ENCODE data around the gene COX6B2.

COX6B2 gene

DNA sequence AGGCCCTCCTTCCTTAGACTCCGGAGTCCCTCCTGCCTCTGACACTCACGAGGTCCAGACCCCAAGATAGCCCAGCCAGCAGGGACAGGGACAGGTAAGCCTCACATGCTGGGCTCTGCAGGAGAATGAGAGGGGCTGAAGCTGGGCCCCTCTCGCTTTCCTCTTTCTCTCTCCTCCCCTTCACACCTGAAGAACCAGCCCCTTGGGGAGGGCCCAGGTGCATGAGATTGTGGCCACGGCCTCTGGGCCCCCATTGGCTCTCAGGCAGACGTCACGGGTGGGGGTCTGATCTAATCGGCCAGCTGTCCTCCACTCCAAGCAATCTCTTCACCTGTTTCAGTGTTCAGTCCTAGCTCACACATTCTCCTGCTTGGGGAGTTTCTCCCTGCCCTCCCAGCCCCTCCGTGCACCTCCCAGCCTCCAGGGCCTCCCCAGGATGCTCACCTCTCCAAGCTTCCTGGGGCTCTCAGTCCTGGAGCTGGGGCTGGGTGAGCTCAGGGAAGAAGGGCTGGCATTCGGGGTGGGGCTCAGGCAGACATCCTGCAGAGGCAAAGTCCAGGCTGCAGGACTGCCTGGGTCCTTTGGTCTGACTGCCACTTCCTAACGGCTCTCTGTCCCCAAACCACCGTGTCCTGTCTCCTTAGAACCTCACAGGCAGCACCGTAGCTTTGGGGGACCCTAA, 32.2 kb downstream of the COX6B2 start:
- DNase-seq (ENCODE audit: extremely low read depth, low read depth) = no peak
- no peak overlapping the region for H3K4me3 ChIP-seq (replicated peaks; ENCODE audit: low read depth, low read length)
- TF ChIP-seq, protein P1, sequence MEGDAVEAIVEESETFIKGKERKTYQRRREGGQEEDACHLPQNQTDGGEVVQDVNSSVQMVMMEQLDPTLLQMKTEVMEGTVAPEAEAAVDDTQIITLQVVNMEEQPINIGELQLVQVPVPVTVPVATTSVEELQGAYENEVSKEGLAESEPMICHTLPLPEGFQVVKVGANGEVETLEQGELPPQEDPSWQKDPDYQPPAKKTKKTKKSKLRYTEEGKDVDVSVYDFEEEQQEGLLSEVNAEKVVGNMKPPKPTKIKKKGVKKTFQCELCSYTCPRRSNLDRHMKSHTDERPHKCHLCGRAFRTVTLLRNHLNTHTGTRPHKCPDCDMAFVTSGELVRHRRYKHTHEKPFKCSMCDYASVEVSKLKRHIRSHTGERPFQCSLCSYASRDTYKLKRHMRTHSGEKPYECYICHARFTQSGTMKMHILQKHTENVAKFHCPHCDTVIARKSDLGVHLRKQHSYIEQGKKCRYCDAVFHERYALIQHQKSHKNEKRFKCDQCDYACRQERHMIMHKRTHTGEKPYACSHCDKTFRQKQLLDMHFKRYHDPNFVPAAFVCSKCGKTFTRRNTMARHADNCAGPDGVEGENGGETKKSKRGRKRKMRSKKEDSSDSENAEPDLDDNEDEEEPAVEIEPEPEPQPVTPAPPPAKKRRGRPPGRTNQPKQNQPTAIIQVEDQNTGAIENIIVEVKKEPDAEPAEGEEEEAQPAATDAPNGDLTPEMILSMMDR (IDR thresholded peaks at IDR 0.05; ENCODE audit: low read depth, low read length, missing control alignments) = no peak

DNA sequence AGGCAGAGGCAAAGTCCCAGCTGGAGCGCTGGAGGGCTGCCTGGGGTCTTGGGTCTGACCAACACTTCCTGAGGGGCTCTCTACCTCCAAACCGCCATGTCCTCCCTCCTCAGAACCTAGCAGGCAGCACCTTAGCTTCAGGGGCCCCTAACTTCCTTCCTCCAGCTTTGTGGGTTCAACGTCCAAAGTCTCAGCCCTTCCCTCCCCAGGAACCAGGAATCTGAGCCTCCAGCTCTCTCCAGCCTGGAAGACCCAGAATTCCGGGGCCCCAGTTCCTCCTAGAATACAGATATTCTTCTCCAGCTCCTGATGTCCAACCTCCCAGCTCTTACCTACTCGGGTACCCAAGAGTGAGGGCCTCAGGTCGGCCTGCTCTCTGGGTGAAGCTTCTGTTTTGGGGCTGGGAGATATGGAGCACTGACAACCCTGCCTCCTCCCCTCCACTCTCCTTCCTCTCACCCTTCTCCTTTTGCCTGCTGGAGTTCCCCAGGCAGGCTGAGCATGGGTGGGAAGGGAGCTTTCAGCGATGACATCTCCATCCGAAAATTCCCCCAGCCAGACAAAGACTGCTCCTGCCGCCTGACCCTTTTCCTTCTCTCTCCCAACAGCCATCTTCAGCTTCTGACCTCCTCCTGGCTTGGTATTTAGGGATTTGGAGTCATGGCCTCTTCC, 32.9 kb downstream of the COX6B2 start:
- no peak for DNase-seq (ENCODE audit: extremely low read depth, low read depth)
- H3K4me3 ChIP-seq (replicated peaks; ENCODE audit: low read depth, low read length) = no peak overlapping the region

DNA sequence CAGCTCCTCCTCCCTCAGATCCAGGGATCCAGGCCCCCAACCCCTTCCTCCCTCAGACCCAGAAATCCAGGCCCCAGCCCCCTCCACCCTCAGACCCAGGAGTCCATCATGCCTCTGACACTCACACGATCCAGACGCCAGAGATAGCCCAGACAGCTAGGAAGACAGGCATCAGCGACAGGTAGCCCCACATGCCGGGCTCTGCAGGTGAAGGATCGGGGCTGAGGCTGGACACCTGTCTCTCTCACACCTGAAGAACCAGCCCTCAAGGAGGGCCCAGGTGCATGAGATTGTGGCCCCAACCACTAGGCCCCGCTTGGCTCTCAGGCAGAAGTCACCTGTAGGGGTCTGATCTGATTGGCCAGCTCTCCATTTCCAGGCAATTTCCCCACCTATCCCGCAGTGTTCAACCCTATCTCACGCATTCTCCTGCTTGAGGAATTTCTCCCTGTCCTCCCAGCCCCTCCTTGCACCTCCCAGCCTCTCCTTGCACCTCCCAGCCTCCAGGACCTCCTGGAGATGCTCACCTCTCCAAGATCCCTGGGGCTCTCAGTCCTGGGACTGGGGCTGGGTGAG, 33.6 kb downstream of the COX6B2 start:
- TF ChIP-seq, protein P1 (IDR thresholded peaks at IDR 0.05; ENCODE audit: low read depth, low read length, missing control alignments) = no peak
- H3K4me3 ChIP-seq (replicated peaks; ENCODE audit: low read depth, low read length) = no peak overlapping the region
- DNase-seq (ENCODE audit: extremely low read depth, low read depth) = no peak

More for the DNA sequence above, 32.9 kb downstream of the COX6B2 start:
- TF ChIP-seq, protein P1 (IDR thresholded peaks at IDR 0.05; ENCODE audit: low read depth, low read length, missing control alignments) = no peak

DNA sequence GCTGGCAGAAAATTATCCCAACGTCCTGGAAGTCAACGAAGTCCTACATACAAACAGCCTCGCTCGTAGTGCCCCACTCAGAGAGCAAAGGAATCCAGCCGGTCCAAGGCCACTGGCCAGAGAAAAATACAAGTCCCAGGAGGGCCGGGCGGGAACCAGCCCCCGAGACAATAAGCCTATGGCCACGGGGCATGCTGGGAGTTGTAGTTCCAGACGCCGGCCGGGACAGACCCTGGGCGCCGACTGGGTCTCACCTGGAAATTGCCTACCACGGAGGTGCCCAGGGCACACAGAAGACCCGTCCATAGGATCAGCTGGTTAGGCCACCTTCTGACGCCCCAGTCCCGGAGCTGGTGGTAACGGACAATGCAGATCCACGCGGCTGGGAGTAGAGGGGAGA, 34.7 kb downstream of the COX6B2 start:
- TF ChIP-seq, protein P1 (IDR thresholded peaks at IDR 0.05; ENCODE audit: low read depth, low read length, missing control alignments) = no peak
- peak overlapping the region; percentile 19; the same call in 1 of the 2 replicates for H3K4me3 ChIP-seq (replicated peaks; ENCODE audit: low read depth, low read length)
- DNase-seq (ENCODE audit: extremely low read depth, low read depth) = no peak

DNA sequence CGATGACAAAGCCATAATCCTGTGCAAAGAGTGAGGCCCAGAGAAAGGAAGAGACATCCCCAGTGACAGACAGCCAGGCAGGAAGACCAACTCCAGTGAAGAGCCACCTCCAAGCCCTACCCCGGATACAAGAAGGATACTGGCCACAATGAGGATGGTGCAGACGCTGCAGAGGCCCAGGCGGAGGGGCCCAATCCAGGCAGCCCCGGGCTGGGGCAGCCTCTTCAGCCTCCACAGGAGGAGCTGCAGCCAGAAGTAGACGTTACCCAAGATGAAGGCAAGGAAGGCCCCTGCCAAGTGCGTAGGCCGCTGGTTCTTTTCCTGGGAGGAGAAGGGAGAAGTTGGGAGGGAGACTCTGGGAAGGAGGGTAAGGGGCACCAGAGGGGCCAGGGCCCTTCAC, 37.9 kb downstream of the COX6B2 start:
- H3K4me3 ChIP-seq (replicated peaks; ENCODE audit: low read depth, low read length) = no peak overlapping the region
- TF ChIP-seq, protein P1 (IDR thresholded peaks at IDR 0.05; ENCODE audit: low read depth, low read length, missing control alignments) = no peak
- DNase-seq (ENCODE audit: extremely low read depth, low read depth) = no peak

DNA sequence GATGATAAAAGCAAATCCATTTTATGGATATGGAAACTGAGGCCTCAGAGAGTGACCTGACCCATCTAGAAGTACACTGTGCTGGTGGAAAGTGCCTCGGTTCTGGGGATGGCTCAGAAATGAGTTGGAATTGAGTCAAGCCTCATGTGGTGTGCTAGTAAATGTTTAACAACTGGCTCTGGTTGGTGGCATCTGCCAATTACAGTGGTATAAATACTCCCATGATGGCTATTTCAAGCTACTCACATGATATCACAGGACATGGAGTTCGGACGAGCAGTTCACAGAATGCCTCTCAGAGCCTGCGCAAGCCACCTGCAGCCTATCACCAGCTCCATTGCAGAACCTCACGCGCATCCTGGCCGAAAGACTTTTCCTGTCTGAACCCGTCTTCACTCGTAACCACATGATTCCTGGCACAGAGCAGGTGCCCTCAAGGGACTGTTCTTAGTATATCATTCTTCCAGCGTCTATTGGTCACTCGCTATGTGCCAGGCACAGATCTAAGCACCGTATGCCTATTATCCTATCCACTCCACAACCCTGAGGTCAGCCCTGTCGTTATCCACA, 38.5 kb downstream of the COX6B2 start:
- no peak for DNase-seq (ENCODE audit: extremely low read depth, low read depth)
- TF ChIP-seq, protein P1 (IDR thresholded peaks at IDR 0.05; ENCODE audit: low read depth, low read length, missing control alignments) = no peak
- H3K4me3 ChIP-seq (replicated peaks; ENCODE audit: low read depth, low read length) = no peak overlapping the region
